CD4-positive, alpha-beta T cell treated with Interleukin-10 for 1 hour (primary cell): ENCODE results near the gene CTSE.
"Not testable (repeated sequence)": the region's sequence is repeated elsewhere in the genome, so short reads cannot be mapped to it uniquely, and the experiment has no call there.

ENCODE experiments used
- DNase-seq: peaks from one replicate; pipeline ENCODE4 v3.0.0-alpha.2; 2020

The CTSE gene

DNA sequence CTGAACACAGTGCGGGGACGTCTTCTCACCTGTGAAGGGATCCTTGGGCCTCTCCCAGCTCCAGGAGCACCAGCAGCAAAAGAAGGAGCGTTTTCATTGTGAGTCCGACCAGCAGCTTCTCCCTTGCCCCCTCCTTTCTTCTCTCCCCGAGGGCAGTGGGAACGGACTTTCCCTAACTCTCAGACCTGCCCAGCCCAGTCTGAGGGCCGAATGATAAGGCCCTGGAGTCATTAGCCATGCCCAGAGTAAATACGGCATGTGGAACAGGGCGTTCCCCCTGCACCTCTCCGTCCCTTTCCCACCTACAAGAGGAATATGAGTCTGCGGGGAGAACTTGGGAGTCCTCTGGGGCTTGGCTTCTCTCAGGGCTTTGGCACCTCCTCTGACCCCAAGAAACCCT is at the start of gene CTSE:
TSS of gene CTSE (minus strand) at position 201 of the 400 bp plus-strand sequence. CDS start at position 97, 104 bp downstream.
- DNase-seq: no peak

GRCh38 chr1:206070627-206071304 is 47.1 kb upstream of the CTSE start:
- DNase-seq: no peak

GRCh38 chr1:206068314-206068713 is 44.6 kb upstream of the CTSE start:
- no peak for DNase-seq

- DNase-seq: no peak
Observed at GRCh38 chr1:206067486-206068227, 44.0 kb upstream of the CTSE start.

DNA sequence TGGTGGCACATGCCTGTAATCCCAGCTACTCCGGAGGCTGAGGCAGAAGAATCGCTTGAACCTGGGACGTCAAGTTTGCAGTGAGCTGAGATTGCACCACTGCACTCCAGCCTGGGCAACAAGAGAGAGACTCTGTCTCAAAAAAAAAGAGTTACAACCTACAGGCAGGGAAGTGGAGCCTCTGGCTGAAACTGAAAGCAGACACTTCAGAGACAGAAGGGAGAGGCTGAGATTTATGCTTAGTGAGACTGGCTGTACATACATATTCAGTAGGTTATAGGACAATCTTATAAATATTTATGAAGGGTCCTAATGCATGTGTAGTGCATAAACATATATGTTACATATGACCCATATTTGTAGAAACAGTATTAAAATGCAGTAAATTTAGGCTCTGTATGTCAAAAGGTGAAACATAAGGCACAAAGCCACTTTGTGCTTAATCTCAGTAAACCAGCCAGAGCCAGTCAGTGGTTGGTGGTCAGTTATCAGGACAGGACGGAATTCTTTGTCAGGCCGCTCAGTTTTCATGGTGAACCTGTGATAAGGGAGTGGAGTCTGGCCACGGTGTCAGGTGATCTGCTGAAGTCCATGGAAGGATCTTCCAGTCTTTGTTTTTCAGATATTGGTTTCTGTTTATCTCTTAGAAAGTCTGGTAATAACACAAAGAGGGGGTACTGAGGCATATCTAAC is 42.9 kb upstream of the CTSE start:
- DNase-seq: no peak

DNA sequence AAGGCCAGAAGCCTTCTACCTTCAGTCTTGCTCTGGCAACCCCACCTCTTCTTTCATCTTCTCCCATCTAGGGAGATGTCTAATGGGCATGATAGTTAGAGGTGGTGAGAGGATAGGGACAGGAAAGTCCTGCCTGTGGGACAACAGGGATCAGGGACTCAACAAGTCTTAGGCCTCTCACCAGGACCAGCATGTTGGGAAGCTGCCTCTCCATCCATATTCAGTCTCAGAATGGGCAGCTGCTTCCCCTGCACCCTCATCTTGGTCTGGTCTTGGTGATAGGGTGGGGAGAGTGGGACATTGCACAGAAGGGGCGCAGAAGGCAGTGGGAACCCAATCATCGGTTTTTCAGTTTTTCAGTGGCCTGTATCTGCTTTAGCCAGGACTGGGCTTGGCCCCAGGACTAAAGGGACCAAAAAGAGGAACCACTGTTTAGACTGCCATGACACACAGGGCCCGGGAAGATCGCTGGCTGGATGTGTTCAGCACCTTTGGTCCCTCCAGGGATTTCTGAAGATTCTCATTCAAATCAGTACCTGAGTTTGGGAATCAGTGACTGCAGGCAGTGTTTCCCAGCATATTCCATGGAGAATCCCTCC is 42.0 kb upstream of the CTSE start:
- DNase-seq: no peak

- not testable (repeated sequence) for DNase-seq
Observed at GRCh38 chr1:206064501-206064900, 40.8 kb upstream of the CTSE start.

DNA sequence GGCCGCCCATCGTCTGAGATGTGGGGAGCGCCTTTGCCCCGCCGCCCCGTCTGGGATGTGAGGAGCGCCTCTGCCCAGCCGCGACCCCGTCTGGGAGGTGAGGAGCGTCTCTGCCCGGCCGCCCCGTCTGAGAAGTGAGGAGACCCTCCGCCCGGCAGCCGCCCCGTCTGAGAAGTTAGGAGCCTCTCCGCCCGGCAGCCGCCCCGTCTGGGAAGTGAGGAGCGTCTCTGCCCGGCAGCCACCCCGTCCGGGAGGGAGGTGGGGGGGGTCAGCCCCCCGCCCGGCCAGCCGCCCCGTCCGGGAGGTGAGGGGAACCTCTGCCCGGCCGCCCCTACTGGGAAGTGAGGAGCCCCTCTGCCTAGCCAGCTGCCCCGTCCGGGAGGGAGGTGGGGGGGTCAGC is 40.3 kb upstream of the CTSE start:
- not testable (repeated sequence) for DNase-seq

DNA sequence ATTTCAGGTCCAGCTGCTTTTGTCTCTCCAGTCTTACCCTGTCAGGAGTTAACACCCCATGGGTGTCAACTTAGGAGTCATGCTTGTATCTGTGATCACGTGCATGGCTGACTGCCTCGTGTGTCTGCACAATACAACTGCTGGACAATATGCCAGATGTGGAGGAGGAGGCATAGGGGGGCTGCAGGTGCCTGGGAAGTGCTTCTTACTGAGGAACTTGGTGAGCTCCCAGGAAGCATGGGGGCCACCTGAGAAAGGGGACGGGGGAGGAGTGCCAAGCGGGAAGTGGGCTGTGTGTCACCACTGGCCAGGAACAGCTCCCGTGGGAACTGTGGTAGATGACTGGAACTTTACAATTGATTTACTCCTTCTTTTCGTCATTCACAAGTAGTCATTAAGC is 38.8 kb upstream of the CTSE start:
- DNase-seq: no peak

DNA sequence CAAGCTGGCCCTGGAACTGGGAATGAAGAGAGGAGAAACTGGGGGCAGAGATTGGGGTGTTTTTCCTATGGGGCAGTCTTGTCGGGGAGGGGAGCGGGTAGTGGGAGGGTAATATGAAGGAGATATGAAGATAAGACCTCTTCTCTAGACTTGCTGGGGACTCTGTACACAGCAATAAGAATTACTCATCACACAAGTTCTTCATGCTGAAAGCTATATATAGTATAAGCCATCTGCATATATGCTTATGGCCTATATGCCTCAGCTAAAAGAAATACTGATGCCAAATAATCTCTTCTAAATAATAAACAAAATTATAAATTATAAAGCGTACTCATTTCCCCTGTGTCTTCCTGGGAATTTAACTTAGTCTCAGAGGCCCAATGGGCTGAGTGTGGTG is 37.1 kb upstream of the CTSE start:
- no peak for DNase-seq

GRCh38 chr1:206059355-206059915 is 35.7 kb upstream of the CTSE start:
- DNase-seq: no peak

- DNase-seq: no peak
Observed at GRCh38 chr1:206058927-206059292, 35.2 kb upstream of the CTSE start.

GRCh38 chr1:206058289-206058926 is 34.7 kb upstream of the CTSE start:
- not testable (repeated sequence) for DNase-seq

- not testable (repeated sequence) for DNase-seq
Observed at GRCh38 chr1:206055639-206056323, 32.1 kb upstream of the CTSE start.

DNA sequence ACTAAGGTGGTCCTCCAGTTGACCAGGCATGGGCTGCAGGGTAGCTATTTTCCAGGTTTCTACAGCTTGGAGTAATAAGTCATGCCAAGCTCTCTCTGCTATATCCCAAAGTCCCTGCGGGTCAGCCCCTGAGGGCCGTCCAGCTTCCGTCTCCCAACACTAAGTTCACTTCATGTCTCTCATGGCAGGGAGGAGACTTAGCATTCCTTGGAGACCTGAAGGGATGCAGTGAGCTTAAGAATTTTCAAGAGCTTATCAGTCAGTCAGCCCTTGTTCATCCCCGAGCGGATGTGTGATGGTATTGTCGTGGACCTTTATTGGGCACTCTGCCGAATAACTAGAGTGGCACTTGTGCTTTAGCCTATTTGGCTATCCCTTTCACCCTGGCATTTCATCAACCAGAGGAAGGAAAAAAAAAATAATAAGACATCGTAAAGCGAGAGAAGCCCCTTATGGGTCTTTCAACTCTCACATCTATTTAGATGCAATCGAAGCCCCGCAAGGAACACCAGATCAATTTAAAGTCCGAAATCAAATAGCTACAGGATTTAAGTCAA is 31.5 kb upstream of the CTSE start:
- not testable (repeated sequence) for DNase-seq

- DNase-seq: not testable (repeated sequence)
Observed at GRCh38 chr1:206053616-206054015, 29.9 kb upstream of the CTSE start.

DNA sequence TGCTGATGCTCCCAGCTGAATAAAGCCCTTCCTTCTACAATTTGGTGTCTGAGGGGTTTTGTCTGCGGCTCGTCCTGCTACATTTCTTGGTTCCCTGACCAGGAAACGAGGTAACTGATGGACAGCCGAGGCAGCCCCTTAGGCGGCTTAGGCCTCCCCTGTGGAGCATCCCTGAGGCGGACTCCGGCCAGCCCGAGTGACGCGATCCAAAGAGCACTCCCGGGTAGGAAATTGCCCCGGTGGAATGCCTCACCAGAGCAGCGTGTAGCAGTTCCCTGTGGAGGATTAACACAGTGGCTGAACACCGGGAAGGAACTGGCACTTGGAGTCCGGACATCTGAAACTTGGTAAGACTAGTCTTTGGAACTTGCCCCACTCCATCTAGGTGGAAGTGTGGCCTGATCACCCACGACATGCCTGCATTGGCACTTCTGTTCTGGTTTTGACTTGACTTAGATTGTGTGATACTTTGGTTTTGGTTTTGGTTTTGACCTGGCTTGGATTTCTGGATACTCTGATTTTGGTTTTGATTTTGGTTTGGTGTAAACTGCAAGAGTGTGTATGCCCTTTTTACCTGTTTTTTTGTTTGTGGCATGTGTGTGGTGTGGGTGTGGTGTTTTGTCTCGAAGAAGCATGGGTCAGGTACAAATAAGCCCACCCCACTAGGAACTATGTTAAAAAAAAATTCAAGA is 29.4 kb upstream of the CTSE start, which contains the start of gene RHEX:
TSS of gene RHEX (plus strand) at position 255 of the 692 bp plus-strand sequence. CDS start 44,656 bp downstream, outside the sequence.
- peak; percentile 24 for DNase-seq

DNA sequence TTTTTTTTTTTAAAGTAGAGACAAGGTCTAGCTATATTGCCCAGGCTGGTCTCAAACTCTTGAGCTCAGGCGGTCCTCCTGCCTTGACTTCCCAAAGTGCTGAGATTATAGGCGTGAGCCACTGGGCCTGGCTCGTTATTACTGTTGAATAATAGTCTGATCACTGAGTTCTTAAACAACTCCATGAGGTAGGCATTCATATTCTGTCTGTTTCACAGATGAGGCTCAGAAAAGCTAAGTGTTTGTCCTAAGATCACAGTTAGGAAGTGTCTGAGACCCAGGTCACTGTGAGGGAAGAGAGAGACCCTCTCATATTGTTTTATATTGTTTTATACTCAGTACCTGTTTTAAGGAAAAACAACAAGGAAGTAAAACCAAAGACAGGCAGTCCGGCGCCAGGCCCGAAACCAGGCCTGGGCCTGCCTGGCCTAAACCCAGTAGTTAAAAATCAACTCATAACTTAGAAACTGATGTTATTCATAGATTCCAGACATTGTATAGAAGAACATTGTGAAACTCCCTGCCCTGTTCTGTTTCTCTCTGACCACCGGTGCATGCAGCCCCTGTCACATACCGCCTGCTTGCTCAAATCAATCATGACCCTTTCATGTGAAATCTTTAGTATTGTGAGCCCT is 28.7 kb upstream of the CTSE start:
- DNase-seq: not testable (repeated sequence)

DNA sequence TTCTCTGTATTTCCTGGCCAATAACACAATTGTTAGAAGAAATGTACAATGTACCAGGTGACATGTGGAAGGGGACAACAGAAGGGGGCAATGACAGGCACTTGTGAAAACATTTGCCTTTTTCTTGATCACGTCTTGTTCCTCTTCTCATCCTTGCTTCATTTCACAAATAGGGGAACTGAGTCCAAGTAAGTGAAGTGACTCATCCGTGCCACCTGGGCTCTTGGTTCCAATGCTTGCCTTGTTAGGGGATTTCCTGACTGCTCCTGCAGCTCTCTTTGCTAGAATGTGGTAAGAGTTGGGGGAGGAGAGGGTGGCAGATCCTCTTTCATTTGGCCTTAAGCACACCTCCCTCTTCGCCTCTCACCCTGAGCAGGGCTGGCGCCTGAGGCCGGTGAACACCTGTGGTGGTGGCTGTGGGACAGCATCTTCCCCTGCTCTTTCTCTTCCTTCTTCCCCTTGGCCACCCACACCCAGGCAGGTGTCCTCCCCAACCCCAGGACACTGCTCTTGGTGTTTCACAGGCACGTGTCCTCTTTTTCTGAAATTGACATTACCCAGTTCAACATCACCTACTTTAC is 27.1 kb upstream of the CTSE start:
- DNase-seq: peak; percentile 46
